ENCODE results near the gene TCF15. TPM values are rescaled to one million over a fixed set of nuclear protein-coding genes. Genes with fewer than 3 reads are reported as not detected.
"Not testable (repeated sequence)": the region's sequence is repeated elsewhere in the genome, so short reads cannot be mapped to it uniquely, and the experiment has no call there.

Gene TCF15
- polyA plus RNA-seq, 4 donors: 1.0 to 2.6 (median 1.5) TPM

- DNase-seq (ENCODE audit: low read depth in 4 of 4, low spot score in 2 of 4): no peak
Measured at GRCh38 chr20:642398-643174, 32.5 kb upstream of the TCF15 start.

GRCh38 chr20:642013-642397, 31.9 kb upstream of the TCF15 start:
- not testable (repeated sequence) for DNase-seq (ENCODE audit: low read depth in 4 of 4, low spot score in 2 of 4)

GRCh38 chr20:641516-641875, 31.4 kb upstream of the TCF15 start:
- DNase-seq (ENCODE audit: low read depth in 4 of 4, low spot score in 2 of 4): no peak

- DNase-seq (ENCODE audit: low read depth in 4 of 4, low spot score in 2 of 4): no peak
Measured at GRCh38 chr20:640674-641515, 30.8 kb upstream of the TCF15 start.

GRCh38 chr20:638579-638978, 28.5 kb upstream of the TCF15 start:
- DNase-seq (ENCODE audit: low read depth in 4 of 4, low spot score in 2 of 4): no peak

GRCh38 chr20:637559-637958, 27.4 kb upstream of the TCF15 start:
- DNase-seq (ENCODE audit: low read depth in 4 of 4, low spot score in 2 of 4): no peak

- DNase-seq (ENCODE audit: low read depth in 4 of 4, low spot score in 2 of 4): no peak
Measured at GRCh38 chr20:635893-636338, 25.8 kb upstream of the TCF15 start.

GRCh38 chr20:635028-635892, 25.2 kb upstream of the TCF15 start:
- no peak for DNase-seq (ENCODE audit: low read depth in 4 of 4, low spot score in 2 of 4)

GRCh38 chr20:634148-634925, 24.2 kb upstream of the TCF15 start:
- no peak for DNase-seq (ENCODE audit: low read depth in 4 of 4, low spot score in 2 of 4)

- DNase-seq (ENCODE audit: low read depth in 4 of 4, low spot score in 2 of 4): no peak
Measured at GRCh38 chr20:631101-631500, 21.0 kb upstream of the TCF15 start.

GRCh38 chr20:626579-626978, 16.5 kb upstream of the TCF15 start:
- DNase-seq (ENCODE audit: low read depth in 4 of 4, low spot score in 2 of 4): no peak

GRCh38 chr20:625360-625932, 15.3 kb upstream of the TCF15 start:
- DNase-seq (ENCODE audit: low read depth in 4 of 4, low spot score in 2 of 4): no peak

GRCh38 chr20:623704-624103, 13.6 kb upstream of the TCF15 start:
- no peak for DNase-seq (ENCODE audit: low read depth in 4 of 4, low spot score in 2 of 4)

- DNase-seq (ENCODE audit: low read depth in 4 of 4, low spot score in 2 of 4): no peak
Measured at GRCh38 chr20:623021-623420, 12.9 kb upstream of the TCF15 start.

- no peak for DNase-seq (ENCODE audit: low read depth in 4 of 4, low spot score in 2 of 4)
Measured at GRCh38 chr20:622161-622560, 12.1 kb upstream of the TCF15 start.

GRCh38 chr20:621125-621756, 11.1 kb upstream of the TCF15 start:
- DNase-seq (ENCODE audit: low read depth in 4 of 4, low spot score in 2 of 4): no peak

- DNase-seq (ENCODE audit: low read depth in 4 of 4, low spot score in 2 of 4): no peak
Measured at GRCh38 chr20:620246-620645, 10.1 kb upstream of the TCF15 start.

GRCh38 chr20:618980-619379, 8.9 kb upstream of the TCF15 start:
- no peak for DNase-seq (ENCODE audit: low read depth in 4 of 4, low spot score in 2 of 4)

- DNase-seq (ENCODE audit: low read depth in 4 of 4, low spot score in 2 of 4): no peak
Measured at GRCh38 chr20:617934-618690, 8.0 kb upstream of the TCF15 start.
